ENCODE measurements around the gene TNS4. TPM values are rescaled to one million over a fixed set of nuclear protein-coding genes. Genes with fewer than 3 reads are reported as not detected.
A peak's percentile ranks its signal among the peaks of the same experiment; 100 is the strongest.

TNS4 gene
- polyA plus RNA-seq, 2 of the 4 experiments (the other 2 are of a cell fraction), result 24.2 to 73.5 TPM

DNA sequence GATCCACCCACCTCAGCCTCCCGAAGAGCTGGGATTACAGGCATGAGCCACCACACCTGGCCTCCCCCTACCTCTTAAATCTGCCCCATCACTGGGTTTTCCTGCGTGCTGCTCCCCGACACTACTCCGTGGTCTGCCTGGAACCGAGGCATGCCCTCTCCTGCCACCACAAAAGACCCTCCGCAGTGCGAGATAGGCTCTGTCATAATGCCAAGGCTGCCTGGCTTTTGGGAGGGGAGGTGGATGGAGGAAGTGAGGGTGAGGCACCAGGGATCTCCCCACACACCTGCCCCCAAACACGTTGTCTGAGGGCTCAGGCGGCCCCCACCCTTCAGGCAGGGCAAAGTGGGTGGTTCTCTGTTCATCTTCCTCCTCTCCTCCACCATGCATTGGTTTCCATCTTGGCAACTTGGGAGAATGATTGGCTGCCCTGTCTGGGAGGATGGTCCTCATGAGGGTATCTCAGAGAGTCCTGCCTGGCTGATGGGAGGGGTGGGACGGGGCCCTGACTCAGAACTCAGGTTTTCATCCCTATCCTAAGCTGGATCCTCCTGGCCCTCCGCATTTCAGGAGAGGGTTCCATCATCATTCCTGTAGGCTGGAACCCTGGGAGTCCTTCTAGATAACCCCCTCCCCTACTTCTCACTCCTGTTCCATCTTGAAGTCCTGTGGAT is 35.0 kb downstream of the TNS4 start (continued):
- TF ChIP-seq EP300 (IDR thresholded peaks at IDR 0.05), result no peak

DNA sequence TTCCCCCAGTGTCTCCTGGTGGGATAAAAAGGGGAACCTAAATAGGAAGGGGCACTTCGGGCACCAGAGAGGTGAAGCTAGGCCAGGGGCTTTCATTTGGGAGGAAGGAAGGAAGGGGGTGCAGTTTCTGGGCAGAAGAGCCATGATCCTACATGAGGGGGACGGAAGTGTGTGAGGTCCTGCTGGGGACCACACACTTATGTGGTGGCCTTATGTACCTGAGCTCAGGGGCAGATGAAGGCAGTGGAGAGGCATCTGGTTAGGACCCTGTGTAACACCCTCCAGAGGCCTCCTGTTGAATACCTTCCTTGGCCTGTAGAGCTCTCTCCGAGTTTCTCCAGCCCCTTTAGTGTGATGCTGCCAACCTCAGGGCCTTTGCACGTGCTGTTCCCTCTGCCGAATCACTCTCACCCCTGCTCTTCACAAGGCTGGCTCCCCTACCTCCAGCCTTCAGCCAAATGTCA is 37.0 kb downstream of the TNS4 start:
- ATAC-seq (peak; percentile 3 to 22), DNase-seq (ENCODE audit: low read depth in 1 of 2, low spot score in 1 of 2) (peak in 1 of 2 experiments; percentile 79), FAIRE-seq (peak; percentile 68)
- POLR2A ChIA-PET, result interaction anchor here (0.6 to 12.0 kb wide), 12 partner anchors 8 to 96 kb away, joined by 3 to 177 read pairs (median 4); partner anchors contain the start of genes TNS4 and TOP2A
- CTCF ChIA-PET, result interaction anchor here (0.8 to 37.5 kb wide), 12 partner anchors 9 to 162 kb away, joined by 3 to 822 read pairs (median 6); partner anchors contain the start of gene IGFBP4
- Histone ChIP-seq H3K9me3 (no peaks in the 10 kb centered on the region), H3K4me2 (no peak overlapping the region), H3K27ac (peak overlapping the region; percentile 71 to 90), H3K4me1 (peaks cover 47% of the 10 kb centered on the region), H3K4me3 (no peak overlapping the region)
- WGBS (ENCODE audit: missing lambda C conversion rate), result 68% methylated on average over 5 of the region's 5 CpGs
- TF ChIP-seq FOSB (CRISPR knock-in tag; IDR thresholded peaks at IDR 0.05) (peak; percentile 81), ZSCAN20 (CRISPR knock-in tag; IDR thresholded peaks at IDR 0.05) (0 out of 2 replicates have a peak, but pooled peaks have one; percentile 3), ESRRA (IDR thresholded peaks at IDR 0.05; ENCODE audit: borderline replicate concordance, low read length) (no peak), RARB (CRISPR knock-in tag; IDR thresholded peaks at IDR 0.05) (peak; percentile 23; the same call in 1 of the 2 replicates), NR3C1 (IDR thresholded peaks at IDR 0.05) (no peak), TFCP2L1 (CRISPR knock-in tag; IDR thresholded peaks at IDR 0.05) (peak; percentile 97), MYC (IDR thresholded peaks at IDR 0.05; ENCODE audit: borderline replicate concordance, low read length) (no peak), HOXB5 (CRISPR knock-in tag; IDR thresholded peaks at IDR 0.05) (no peak), EHF (CRISPR knock-in tag; IDR thresholded peaks at IDR 0.05) (0 out of 2 replicates have a peak, but pooled peaks have one; percentile 2), HEYL (CRISPR knock-in tag; IDR thresholded peaks at IDR 0.05) (no peak), ZFP36 (IDR thresholded peaks at IDR 0.05; ENCODE audit: borderline replicate concordance, partially characterized antibody) (no peak), MAZ (IDR thresholded peaks at IDR 0.05; ENCODE audit: borderline replicate concordance, low read depth, low read length) (no peak), HDAC2 (IDR thresholded peaks at IDR 0.05) (0 out of 2 replicates have a peak, but pooled peaks have one; percentile 66), EHMT2 (IDR thresholded peaks at IDR 0.05; ENCODE audit: low read depth) (no peak), GATA3 (IDR thresholded peaks at IDR 0.05; ENCODE audit: borderline replicate concordance) (peak; percentile 11; the same call in 1 of the 2 replicates), BHLHE40 (IDR thresholded peaks at IDR 0.05; ENCODE audit: low read depth, low read length) (no peak), TP53 (CRISPR knock-in tag; IDR thresholded peaks at IDR 0.05) (peak; percentile 95), HOXB13 (CRISPR knock-in tag; IDR thresholded peaks at IDR 0.05; ENCODE audit: low read depth) (no peak), CHD4 (IDR thresholded peaks at IDR 0.05; ENCODE audit: borderline replicate concordance) (peak; percentile 30; the same call in 1 of the 2 replicates), FOSL2 (IDR thresholded peaks at IDR 0.05) (no peak), FOSL2 (CRISPR knock-in tag; IDR thresholded peaks at IDR 0.05) (peak; percentile 48; the same call in 1 of the 2 replicates), POLR2AphosphoS2 (conservative IDR thresholded peaks at IDR 0.05; ENCODE audit: low read length) (peak; percentile 68), JUN (IDR thresholded peaks at IDR 0.05) (peak; percentile 42 to 43; a peak in 2 of 5 replicates)
- TF ChIP-seq, protein P1, sequence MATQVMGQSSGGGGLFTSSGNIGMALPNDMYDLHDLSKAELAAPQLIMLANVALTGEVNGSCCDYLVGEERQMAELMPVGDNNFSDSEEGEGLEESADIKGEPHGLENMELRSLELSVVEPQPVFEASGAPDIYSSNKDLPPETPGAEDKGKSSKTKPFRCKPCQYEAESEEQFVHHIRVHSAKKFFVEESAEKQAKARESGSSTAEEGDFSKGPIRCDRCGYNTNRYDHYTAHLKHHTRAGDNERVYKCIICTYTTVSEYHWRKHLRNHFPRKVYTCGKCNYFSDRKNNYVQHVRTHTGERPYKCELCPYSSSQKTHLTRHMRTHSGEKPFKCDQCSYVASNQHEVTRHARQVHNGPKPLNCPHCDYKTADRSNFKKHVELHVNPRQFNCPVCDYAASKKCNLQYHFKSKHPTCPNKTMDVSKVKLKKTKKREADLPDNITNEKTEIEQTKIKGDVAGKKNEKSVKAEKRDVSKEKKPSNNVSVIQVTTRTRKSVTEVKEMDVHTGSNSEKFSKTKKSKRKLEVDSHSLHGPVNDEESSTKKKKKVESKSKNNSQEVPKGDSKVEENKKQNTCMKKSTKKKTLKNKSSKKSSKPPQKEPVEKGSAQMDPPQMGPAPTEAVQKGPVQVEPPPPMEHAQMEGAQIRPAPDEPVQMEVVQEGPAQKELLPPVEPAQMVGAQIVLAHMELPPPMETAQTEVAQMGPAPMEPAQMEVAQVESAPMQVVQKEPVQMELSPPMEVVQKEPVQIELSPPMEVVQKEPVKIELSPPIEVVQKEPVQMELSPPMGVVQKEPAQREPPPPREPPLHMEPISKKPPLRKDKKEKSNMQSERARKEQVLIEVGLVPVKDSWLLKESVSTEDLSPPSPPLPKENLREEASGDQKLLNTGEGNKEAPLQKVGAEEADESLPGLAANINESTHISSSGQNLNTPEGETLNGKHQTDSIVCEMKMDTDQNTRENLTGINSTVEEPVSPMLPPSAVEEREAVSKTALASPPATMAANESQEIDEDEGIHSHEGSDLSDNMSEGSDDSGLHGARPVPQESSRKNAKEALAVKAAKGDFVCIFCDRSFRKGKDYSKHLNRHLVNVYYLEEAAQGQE (IDR thresholded peaks at IDR 0.05), result no peak
- TF ChIP-seq, protein P2, sequence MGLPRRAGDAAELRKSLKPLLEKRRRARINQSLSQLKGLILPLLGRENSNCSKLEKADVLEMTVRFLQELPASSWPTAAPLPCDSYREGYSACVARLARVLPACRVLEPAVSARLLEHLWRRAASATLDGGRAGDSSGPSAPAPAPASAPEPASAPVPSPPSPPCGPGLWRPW (IDR thresholded peaks at IDR 0.05), result no peak
- TF ChIP-seq, protein P3, sequence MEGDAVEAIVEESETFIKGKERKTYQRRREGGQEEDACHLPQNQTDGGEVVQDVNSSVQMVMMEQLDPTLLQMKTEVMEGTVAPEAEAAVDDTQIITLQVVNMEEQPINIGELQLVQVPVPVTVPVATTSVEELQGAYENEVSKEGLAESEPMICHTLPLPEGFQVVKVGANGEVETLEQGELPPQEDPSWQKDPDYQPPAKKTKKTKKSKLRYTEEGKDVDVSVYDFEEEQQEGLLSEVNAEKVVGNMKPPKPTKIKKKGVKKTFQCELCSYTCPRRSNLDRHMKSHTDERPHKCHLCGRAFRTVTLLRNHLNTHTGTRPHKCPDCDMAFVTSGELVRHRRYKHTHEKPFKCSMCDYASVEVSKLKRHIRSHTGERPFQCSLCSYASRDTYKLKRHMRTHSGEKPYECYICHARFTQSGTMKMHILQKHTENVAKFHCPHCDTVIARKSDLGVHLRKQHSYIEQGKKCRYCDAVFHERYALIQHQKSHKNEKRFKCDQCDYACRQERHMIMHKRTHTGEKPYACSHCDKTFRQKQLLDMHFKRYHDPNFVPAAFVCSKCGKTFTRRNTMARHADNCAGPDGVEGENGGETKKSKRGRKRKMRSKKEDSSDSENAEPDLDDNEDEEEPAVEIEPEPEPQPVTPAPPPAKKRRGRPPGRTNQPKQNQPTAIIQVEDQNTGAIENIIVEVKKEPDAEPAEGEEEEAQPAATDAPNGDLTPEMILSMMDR (IDR thresholded peaks at IDR 0.05), result 0 out of 3 replicates have a peak, but pooled peaks have one; percentile 6
- TF ChIP-seq, protein P4, sequence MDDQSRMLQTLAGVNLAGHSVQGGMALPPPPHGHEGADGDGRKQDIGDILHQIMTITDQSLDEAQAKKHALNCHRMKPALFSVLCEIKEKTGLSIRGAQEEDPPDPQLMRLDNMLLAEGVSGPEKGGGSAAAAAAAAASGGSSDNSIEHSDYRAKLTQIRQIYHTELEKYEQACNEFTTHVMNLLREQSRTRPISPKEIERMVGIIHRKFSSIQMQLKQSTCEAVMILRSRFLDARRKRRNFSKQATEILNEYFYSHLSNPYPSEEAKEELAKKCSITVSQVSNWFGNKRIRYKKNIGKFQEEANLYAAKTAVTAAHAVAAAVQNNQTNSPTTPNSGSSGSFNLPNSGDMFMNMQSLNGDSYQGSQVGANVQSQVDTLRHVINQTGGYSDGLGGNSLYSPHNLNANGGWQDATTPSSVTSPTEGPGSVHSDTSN (IDR thresholded peaks at IDR 0.05), result peak; percentile 86
- TF ChIP-seq, protein P5, sequence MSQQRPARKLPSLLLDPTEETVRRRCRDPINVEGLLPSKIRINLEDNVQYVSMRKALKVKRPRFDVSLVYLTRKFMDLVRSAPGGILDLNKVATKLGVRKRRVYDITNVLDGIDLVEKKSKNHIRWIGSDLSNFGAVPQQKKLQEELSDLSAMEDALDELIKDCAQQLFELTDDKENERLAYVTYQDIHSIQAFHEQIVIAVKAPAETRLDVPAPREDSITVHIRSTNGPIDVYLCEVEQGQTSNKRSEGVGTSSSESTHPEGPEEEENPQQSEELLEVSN (IDR thresholded peaks at IDR 0.05; ENCODE audit: borderline replicate concordance, low read depth), result no peak
- TF ChIP-seq, protein P6, sequence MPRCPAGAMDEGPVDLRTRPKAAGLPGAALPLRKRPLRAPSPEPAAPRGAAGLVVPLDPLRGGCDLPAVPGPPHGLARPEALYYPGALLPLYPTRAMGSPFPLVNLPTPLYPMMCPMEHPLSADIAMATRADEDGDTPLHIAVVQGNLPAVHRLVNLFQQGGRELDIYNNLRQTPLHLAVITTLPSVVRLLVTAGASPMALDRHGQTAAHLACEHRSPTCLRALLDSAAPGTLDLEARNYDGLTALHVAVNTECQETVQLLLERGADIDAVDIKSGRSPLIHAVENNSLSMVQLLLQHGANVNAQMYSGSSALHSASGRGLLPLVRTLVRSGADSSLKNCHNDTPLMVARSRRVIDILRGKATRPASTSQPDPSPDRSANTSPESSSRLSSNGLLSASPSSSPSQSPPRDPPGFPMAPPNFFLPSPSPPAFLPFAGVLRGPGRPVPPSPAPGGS (IDR thresholded peaks at IDR 0.05), result no peak
